GM18867 (cell line): Measurements from ENCODE around the gene ABHD3.
"Not testable (repeated sequence)": the region's sequence is repeated elsewhere in the genome, so short reads cannot be mapped to it uniquely, and the experiment has no call there.

Source experiments
- ATAC-seq: cut with Tn5 transposase; IDR thresholded peaks from one replicate; pipeline ENCODE4 v1.9.1; 2021; ENCODE audit warnings: mild to moderate bottlenecking, moderate library complexity; ENCODE audit not compliant: unreplicated experiment

The ABHD3 gene, protein sequence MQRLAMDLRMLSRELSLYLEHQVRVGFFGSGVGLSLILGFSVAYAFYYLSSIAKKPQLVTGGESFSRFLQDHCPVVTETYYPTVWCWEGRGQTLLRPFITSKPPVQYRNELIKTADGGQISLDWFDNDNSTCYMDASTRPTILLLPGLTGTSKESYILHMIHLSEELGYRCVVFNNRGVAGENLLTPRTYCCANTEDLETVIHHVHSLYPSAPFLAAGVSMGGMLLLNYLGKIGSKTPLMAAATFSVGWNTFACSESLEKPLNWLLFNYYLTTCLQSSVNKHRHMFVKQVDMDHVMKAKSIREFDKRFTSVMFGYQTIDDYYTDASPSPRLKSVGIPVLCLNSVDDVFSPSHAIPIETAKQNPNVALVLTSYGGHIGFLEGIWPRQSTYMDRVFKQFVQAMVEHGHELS

DNA sequence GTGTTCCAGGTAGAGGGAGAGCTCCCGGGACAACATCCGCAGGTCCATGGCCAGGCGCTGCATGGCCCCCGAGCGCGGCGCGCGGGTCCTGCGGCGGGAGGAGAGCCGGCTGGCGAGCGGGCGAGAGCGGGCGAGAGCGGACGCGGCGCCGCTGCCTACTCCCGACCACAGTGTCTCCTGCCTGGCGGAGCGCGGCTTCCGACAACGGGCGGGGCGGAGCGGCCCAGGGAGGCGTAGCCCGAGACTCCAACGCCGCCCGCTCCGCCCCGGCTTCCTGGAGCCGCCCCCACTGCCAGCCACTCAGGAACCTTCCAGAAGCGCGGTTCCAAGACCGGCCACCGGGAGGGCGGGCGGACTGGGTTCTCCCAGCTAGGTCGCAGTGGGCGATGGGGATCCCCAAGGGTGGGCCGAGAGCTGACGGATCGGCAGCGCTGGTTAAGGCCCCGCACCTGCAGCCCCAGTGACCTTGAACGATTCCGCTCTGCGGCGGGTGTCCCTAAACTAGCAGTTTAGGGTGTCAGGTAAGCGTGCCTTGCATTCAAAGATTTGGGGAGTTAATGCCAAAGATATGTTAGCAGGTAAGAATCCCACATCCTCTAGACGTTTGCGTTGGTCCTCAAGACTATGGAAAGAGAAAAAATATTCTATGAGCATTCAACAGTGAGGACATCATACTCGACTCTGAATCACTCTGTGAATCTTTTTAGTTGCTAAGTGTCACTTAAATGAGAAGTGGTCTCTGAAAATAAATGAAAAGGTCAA, at the start of gene ABHD3:
ABHD3 (minus strand) TSS at position 172 of the 762 bp plus-strand sequence; CDS start at position 63, 109 bp downstream.
- peak; percentile 95 for ATAC-seq

DNA sequence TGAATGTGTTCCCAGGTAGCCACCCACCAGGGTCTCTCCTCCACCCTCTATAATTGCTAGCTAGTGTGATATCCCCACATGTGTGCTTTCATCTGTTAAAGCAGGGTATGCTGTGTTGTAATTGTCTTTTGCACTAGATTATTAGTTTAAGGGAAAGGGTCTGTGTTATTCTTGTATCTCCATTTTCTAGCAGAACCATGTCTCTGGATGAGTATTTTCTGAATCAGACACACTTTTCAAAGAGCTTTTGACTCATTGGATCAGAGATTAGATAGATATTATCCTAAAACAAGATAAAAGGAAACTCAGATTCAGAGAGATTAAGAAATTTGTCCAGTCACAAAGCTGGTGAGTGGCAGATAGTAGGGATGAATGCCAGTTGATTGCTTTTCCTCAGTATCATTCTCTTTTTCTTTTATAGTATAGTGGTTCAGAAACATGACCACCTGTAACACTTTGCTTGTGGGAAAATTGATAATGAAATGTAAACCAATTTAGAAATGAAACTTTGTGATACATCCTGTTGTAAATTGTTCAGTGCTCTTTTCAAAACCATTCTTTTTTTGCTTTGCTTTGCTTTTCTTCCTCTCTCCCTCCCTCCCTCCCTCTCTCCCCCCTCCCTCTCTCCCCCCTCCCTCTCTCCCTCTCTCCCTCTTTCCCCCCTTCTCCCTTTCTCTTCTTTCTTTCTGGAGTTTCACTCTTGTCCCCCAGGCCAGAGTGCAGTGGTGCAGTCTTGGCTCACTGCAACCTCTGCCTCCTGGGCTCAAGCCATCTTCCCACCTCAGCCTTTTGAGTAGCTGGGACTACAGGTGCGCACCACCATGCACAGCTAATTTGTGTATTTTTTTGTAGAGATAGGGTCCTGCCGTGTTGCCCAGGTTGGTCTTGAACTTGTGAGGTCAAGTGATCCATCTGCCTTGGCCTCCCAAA, 43.5 kb upstream of the ABHD3 start:
- no peak for ATAC-seq

DNA sequence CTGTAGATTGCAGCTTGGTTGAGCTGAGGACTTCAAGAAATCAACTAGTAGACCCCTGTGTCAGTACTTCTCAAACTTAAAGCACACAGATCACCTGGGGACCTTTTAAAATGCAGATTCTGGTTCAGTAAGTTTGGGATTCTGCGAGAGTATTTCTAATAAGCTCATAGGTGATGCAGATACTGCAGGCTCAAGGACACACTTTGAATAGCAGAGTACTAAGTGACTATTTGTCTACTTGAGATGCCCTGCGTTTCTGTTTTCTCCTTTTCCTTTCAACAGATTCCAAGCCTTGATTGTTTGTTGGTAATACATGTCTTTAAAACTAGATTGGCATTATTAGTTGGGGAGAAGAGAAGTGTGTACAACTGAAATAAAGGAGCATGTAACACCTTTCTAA, 42.7 kb upstream of the ABHD3 start:
- ATAC-seq, result no peak

DNA sequence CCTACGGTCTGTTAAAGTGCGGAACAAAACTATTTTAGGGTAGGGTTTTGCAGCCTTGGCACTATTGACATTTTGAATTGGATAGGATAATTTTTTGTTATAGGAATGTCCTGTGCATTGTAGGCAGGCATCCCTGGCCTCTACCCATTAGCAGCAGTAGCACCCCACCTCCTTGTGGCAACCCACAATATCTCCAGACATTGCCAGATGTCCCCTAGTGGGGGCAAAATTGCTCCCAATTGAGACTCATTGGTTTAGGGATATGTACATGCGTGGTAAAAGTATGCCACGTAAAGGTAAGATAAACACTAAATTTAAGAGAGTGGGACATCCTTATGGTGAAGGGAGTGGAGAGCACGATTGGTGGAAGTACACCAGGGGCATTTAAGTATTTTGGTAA, 40.7 kb upstream of the ABHD3 start:
- ATAC-seq, result no peak

DNA sequence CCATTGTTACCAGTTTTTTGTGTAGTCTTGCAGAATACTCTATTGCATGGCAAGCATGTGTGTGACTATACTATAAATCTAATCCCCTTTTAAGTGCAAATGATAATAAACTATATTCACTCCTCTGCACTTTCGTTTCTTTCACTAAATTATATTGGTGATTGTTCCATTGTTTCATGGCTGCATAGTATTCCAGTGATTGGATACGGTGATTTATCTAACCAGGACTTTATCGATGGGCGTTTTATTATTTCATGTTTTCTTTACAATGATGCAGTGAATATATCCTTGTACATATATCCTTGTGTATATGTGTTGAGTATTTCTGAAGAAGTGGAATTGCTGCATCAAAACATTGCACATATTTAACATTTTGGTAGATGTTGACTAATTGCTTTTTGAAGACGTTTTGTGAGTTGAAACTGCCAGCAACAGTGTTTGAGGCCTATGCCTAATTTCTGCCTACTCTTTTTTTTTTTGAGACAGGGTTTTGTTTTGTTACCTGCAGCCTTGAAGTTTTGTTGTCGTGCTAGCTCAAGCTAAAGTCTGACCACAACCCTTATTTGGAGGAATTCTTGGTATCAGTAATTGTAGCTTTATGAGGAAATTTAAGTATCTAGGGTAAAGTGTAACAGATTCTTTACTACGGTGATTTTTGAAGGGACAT, 38.7 kb upstream of the ABHD3 start:
- no peak for ATAC-seq

DNA sequence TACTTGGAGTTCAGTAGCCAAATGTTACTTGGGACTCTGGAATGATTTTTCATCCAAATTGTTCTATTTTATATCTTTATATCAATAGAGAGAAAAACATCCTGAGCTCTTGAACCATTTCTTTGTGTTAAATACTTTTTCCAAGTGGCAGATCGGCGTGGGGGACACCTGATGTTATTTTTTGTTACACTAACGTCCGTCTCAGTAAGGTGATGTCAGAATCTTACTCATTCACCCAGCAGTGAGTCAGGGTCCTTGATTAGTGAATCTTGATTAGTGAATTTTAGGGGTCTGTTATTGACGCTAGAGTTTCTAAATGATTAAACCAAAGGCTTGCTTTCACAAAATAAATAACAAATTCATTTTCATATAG, 37.7 kb upstream of the ABHD3 start:
- ATAC-seq, result no peak

DNA sequence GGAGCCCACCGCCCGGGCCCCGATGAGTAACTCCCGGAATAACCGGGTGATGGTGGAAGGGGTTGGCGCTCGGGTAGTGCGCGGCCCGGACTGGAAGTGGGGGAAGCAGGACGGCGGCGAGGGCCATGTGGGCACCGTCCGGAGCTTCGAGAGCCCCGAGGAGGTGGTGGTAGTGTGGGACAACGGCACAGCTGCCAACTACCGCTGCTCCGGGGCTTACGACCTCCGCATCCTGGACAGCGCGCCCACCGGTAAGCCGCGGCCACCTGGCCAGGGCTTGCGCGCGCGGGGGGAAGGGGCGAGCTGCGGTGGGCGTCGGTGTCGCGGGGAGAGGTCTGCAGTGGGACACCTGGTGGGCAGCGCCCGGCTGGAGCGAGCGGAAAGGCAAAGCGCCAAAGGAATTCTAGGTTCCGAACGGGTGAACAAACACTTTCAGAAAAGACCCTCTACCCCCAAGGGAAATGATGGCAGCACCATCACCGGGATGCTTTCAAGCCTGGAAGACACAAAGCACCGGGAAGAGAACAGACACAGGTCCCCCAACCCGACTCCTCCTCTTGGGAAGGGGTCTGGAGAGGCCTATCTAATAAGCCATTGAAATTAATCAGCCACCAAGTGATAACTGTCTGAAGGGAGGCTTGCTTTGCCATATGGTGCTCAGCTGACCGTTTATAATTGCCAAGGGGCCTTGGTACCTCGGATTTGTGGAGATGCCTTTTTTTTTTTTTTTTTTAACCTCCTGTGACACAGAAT, 37.2 kb upstream of the ABHD3 start:
- peak; percentile 18 for ATAC-seq

DNA sequence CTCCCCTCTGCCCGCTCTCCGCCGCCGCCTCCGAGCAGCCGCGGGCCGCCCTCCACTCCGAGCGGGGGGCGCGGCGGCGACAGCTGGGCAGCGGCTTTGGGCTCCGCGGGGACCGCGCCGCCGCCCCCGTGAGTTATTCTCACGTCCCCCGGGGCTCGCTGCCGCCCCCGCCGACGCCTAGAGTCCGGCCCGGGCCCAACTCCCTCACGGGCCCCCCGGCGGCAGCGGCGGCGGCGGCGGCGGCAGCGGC, 36.7 kb upstream of the ABHD3 start:
- ATAC-seq, result no peak

DNA sequence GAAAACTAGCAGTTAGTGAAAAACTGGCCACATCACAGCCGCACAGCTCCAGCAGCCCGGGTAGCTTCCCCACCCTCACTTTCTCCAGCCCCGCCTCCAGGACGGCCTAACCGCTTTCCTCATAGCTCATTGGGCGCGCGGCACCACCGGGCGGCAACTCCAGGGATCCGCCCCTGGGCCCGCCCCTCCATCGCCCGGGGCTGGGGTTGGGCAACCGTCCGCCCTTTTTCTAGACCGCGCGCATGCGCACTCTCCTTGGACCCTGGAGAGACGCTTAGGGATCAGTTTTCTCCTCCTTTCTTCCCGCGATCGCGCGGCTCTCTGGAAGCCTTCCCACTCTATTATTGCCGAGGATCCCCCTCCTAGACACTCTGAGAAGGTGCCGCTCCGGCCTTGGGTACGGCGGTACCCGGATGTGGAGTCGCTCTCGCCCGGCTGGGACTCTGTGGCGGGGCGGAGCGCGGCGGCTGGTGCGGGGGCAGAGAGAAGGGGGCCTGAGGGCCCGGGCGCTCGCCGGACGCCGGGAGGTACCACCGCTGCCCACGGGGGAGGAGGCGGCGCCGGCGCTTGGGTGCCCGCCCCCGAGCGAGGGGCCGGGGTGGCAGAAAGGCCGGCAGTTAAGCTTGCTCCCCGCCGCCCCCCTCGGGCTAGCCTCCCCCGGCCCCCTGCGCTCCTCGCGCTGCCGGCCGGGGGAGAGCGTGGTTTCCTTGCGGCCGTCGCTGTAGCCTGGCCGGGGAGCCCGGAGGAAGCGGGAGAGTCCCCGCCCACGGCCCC, 36.2 kb upstream of the ABHD3 start, which contains the start of gene MIB1:
MIB1 (plus strand) TSS at position 255 of the 774 bp plus-strand sequence. CDS start 792 bp downstream, outside the sequence.
- ATAC-seq, result peak; percentile 95

DNA sequence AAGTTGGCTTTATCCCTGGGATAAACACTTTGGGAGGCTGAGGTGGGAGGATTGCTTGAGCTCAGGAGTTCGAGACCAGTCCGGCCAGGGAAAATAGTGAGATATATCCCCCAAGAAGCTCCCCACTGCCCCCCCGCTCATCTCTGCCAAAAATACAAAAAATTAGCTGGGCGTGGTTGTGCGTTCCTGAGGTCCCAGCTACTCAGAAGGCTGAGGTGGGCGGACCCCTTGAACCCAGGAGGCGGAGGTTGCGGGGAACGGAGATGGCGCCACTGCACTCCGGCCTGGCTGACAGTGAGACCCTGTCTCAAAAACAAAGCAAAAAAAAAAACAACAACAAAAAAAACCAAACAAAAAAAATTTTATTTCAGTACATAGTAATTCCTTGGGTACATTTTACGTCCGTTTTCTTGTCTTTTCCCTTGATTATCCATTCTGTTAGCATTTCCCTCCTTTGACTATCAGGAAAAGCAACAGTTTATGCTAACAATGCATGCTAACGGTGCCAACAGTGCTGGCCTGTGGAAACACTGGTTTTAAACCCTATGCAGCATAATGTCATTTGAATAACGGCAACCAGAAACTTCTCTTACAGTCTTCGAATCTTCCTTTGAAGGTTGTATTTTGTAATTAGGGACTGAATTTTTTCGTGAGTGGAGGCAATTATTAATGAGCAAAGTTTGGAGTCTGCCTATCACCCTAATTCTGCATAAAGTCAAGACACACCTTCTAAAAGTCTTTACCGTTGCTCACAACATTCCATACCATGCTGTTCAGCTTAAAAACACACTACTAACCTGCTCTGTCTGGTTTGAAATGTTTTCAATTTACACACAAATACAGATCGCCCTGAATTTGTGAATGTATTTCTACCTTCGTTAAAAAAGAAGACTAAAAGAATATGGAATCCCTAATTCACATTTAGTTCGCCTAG, 35.3 kb upstream of the ABHD3 start:
- ATAC-seq, result peak; percentile 16

DNA sequence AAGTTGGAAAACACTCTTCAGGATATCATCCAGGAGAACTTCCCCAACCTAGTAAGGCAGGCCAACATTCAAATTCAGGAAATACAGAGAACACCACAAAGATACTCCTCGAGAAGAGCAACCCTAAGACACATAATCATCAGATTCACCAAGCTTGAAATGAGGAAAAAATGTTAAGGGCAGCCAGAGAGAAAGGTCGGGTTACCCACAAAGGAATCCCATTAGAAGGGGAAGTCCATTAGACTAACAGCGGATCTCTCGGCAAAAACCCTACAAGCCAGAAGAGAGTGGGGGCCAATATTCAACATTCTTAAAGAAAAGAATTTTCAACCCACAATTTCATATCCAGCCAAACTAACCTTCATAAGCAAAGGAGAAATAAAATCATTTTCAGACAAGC, 32.4 kb upstream of the ABHD3 start:
- not testable (repeated sequence) for ATAC-seq

DNA sequence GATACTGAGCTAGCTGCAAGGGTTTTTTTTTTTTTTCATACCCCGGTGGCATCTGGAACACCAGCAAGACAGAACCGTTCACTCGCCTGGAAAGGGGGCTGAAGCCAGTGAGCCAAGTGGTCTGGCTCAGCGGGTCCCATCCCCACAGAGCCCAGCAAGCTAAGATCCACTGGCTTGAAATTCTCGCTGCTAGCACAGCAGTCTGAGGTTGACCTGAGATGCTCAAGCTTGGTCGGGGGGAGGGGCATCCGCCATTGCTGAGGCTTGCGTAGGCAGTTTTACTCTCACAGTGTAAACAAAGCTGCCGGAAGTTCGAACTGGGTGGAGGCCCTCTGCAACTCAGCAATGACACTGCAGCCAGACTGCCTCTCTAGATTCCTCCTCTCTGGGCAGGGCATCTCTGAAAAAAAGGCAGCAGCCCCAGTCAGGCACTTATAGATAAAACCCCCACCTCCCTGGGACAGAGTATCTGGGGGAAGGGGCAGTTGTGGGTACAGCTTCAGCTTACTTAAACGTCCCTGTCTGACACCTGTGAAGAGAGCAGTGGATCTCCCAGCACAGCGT, 31.0 kb upstream of the ABHD3 start:
- no peak for ATAC-seq

DNA sequence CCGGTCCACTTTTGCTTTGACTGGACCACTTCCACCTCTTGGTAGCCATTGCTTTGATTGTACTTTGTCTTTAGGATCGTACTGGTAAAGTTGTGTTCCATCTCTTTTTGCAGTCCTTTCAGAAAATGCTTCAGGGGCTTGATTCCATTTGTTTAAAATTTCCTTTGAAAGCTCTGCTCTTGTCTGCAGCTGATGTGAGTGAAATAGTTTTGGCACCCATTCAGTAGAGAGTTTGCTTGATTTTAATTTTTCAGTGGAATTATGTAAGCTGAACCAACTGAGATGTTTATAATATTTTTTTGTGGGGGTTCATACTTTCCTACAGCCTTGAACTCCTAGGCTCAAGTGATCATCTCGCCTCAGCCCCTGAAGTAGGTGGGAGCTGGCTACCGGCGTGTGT, 28.4 kb upstream of the ABHD3 start:
- ATAC-seq, result no peak

DNA sequence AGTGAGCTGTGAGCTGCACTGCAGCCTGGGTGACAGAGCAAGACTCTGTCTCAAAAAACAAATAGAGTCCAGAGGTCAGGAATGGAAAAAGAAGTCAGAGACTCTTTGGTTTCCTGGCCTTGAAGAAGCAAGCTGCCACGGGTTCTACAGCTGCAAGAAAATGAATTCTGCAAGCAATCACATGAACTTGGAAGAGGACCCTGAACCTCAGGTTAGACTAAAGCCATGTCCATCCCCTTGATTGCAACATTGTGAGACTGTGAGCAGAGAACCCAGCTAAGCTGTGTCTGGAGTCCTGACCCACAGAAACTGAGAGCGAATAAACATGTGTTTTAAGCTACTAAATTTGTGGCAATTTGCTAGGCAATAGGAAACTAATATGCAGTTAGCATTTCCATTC, 23.1 kb upstream of the ABHD3 start:
- ATAC-seq, result no peak

DNA sequence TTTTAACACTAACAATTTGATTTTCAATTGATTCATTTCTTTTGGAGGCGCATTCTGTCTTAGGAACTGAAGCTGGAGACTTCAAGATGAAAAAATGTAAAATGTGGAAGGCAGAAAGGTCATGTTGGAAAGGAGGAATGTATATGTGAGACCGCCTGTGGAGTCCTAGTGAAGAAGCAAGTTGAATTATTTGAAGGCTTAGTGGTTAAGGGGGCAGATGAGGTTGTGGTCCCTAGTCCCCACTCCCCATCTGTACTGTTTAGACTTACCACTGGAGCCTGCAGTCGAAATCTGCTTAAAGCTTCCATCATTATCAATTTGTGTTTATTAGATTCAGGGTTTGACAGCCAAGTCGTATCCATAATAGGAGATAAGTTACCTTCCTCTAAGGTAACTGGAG, 20.6 kb upstream of the ABHD3 start:
- no peak for ATAC-seq

DNA sequence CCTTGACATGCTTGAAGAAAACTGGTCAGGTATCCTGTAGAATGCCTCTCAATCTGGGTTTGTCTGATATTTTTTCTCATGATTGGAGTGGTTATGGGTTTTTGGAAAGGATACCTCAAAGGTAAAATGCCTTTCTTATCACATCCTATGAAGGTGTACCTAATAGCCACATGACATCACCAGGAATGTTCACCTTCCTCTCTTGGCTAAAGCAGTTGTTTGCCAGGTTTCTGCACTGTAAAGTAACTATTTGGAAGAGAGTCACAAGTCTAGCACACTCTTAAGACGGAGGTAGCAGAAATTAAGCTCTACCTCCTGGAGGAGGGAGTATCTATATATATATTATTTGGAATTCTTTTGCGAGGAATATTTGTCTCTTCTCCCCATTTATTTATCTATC, 18.1 kb upstream of the ABHD3 start:
- ATAC-seq, result no peak

DNA sequence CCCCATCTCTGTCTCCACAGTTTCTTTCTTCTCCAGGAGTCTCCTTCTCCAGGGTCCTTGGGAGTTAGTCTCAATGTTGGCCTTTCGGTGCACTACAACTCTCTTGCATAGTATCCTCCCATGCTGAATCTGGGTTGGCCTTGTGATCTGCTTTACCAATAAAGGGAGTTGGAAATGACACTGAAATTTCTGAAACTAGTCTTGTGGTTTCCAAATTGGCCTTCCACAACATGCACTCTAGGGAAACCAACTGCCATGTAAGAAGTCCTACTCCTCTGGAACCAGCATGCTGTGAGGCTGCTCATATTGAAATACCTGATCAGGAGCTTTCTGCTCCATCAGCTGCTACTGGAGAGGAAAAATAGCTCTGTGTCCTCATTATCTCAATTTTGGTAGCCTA, 9.9 kb upstream of the ABHD3 start:
- no peak for ATAC-seq

DNA sequence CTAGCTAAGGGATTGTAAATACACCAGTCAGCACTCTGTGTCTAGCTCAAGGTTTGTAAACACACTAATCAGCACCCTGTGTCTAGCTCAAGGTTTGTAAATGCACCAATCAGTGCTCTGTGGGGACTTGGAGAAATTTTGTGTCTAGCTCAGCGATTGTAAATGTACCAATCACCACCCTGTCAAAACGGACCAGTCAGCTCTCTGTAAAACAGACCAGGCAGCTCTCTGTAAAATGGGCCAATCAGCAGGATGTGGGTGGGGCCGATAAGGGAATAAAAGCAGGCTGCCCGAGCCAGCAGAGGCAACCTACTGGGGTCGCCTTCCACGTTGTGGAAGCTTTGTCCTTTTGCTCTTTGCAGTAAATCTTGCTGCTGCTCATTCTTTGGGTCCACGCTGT, 2.6 kb upstream of the ABHD3 start:
- ATAC-seq, result not testable (repeated sequence)
